Heart left ventricle (tissue), 13 donors: Measurements from ENCODE around the gene DDX10.

ENCODE experiments used
- CTCF ChIP-seq, 12 donors: fragments of 200-600 bp; sonication (generic) in 4 of 12; IDR thresholded peaks; one replicate each; pipeline versions ENCODE4 v1.5.0 to v1.8.0; 2018 to 2022; ENCODE audit warnings: antibody characterized with exemption in 12 of 12, mild to moderate bottlenecking in 5 of 12
- POLR2A ChIP-seq, 2 donors: fragments of 450-650 bp; IDR thresholded peaks; one replicate each; pipeline ENCODE4 v1.6.1; 2017; ENCODE audit warnings: antibody characterized with exemption in 2 of 2, mild to moderate bottlenecking in 2 of 2, moderate library complexity in 2 of 2
- donor health status: ischemic (EF 13 %, LVEDD 7.1; RV severe dilation, severe dysfunction).
- donor health status: DM: no; HTN: yes; CAD: no.
- donor health status: DM: no; HTN: no; CAD: no.
- donor health status: ischemic (EF 25% LVEDD 6.9; RV normal size, moderate dysfunction).
- donor health status: ischemic (EF 25% LVEDD 5.7; RV mildly dilated, moderate dysfunction).
- donor health status: ischemic (EF 35%, LVEDD 5.7; RV mildly dilated, moderate dysfunction).
- donor health status: nonischemic (EF 11% LVEDD 7.7; RV severe dilation, severe dysfunction).
- donor health status: DM: yes; HTN: yes; CAD: no.
- donor health status: PGD.
- donor health status: ischemic (EF 29% LVEDD 5.4; RV normal size, mild dysfunction).
- donor health status: nonischemic (EF 23%, LVEDD 6.1; RV moderate dilation, normal function).

- TF ChIP-seq CTCF (IDR thresholded peaks at IDR 0.05) (no peak), POLR2A (IDR thresholded peaks at IDR 0.05) (no peak)
Measured at GRCh38 chr11:108781946-108782345, 117.1 kb downstream of the DDX10 start.
